Progenitor cell of endocrine pancreas (in vitro differentiated cells): ENCODE measurements around the gene ERGIC3. TPM values are rescaled to one million over a fixed set of nuclear protein-coding genes. Genes with fewer than 3 reads are reported as not detected.
A peak's percentile ranks its signal among the peaks of the same experiment; 100 is the strongest.

Experiments
- DNase-seq: peaks from one replicate; pipeline ENCODE4 v3.0.0; 2021; ENCODE audit warnings: low spot score; ENCODE audit not compliant: unreplicated experiment
- H3K27ac Mint-ChIP-seq: 2 replicates; pipeline ENCODE4 v1.8.0; 2021; ENCODE audit warnings: mild to moderate bottlenecking, moderate library complexity, mixed read lengths
- H3K27me3 Mint-ChIP-seq: 2 replicates; pipeline ENCODE4 v1.8.0; 2021; ENCODE audit warnings: mixed read lengths
- H3K36me3 Mint-ChIP-seq: 2 replicates; pipeline ENCODE4 v1.8.0; 2022; ENCODE audit warnings: mixed read lengths; ENCODE audit not compliant: insufficient read depth
- H3K4me1 Mint-ChIP-seq: 2 replicates; pipeline ENCODE4 v1.8.0; 2021; ENCODE audit warnings: low read depth, mixed read lengths
- H3K4me3 Mint-ChIP-seq: 2 replicates; pipeline ENCODE4 v1.8.0; 2021; ENCODE audit warnings: low read depth, mild to moderate bottlenecking, moderate library complexity, mixed read lengths
- H3K9me3 Mint-ChIP-seq: 2 replicates; pipeline ENCODE4 v1.8.0; 2021; ENCODE audit warnings: low read depth, mixed read lengths
- CTCF ChIP-seq: fragments of 200-600 bp; sonication (generic); IDR thresholded peaks from one replicate; pipeline ENCODE4 v1.5.0; 2021; ENCODE audit warnings: antibody characterized with exemption, mild to moderate bottlenecking; ENCODE audit not compliant: unreplicated experiment
- total RNA-seq: library from RNA; stranded (reverse); gene quantifications from 2 replicates; pipeline ENCODE4 v1.2.1, GENCODE V29; 2021

The ERGIC3 gene
- total RNA-seq, 1 donor from 2014 or later: 286 TPM

DNA sequence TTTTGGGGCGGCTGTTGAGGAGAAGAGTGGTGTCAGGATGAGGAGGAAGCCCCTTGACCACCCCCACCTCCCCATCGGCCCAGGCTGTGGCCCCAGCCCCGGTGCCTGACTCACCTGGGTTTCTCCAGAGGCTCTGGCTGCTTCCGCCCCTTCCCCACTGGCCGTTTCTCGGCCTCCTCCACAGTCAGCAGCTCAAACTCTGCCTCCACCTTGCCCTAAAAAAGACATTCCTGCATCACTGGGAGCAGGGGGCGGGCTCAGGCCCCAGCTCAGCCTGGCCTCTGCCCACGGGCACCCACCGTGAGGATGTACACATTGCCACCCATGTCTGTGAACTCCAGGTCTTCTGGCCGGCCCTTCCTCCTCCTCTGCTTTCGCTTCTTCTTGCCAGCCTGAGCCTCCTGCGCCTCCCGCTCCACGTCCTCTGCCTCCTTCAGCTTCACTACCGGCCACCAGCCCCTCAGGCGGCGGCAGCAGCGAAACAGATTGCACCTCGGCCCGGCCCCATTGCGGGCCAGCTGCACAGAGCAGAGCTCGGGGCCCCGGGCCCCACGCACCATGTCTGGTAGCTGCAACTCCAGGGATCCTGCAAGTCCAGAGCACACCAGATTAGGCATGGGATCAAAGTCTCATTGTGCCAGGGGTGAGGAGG lies 17.3 kb downstream of the ERGIC3 start:
- no peak for TF ChIP-seq CTCF
- H3K27me3 Mint-ChIP-seq: no peaks in the 10 kb centered on the region
- DNase-seq: no peak
- no peaks in the 10 kb centered on the region for H3K9me3 Mint-ChIP-seq
- no peaks in the 10 kb centered on the region for H3K4me1 Mint-ChIP-seq
- H3K27ac Mint-ChIP-seq: peak overlapping the region; percentile 44
- H3K36me3 Mint-ChIP-seq: peaks cover 11% of the 10 kb centered on the region
- no peak overlapping the region for H3K4me3 Mint-ChIP-seq

DNA sequence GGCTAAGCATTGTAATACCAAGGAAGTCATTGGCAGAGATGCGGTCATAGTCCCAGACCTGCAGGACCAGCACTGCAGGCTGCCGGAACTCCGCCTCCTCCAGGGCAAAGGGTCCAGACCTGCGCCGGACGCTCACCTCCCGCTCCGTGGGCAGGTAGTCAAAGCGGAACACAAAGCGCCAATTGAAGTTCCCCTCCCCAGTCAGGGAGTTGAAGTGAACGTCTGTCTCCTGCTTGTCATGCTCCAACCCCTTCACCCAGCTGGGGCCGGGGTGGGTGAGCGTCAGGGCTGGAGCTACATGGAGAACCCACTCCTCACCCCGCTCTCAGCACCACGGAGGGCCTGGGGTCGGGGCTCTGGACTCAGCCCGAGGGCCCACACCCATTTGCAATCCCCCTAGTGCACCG lies 18.2 kb downstream of the ERGIC3 start:
- Mint-ChIP-seq H3K27ac (peak overlapping the region; percentile 10), H3K9me3 (no peaks in the 10 kb centered on the region), H3K36me3 (peaks cover 7% of the 10 kb centered on the region), H3K27me3 (no peaks in the 10 kb centered on the region), H3K4me3 (no peak overlapping the region), H3K4me1 (no peaks in the 10 kb centered on the region)
- no peak for DNase-seq
- no peak for TF ChIP-seq CTCF

DNA sequence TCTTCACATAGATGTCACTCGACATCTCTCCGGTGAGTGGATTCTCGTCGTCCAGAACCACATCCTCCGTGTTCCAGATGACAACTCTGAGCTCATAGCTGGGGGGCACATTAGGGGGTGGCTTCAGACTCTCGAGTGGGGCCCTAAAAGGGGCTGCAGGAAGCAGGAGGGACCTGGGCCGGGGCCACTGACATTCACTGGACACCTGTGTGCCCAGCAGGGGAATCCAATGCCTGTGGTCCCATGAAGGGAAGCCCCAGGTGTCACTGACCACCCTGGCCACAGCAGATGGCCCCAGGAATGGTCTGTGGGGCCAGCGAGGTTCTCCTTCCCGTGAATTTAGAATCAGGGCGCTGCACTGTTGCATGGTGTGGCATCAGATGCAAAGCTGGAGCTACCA lies 18.7 kb downstream of the ERGIC3 start:
- no peaks in the 10 kb centered on the region for H3K27me3 Mint-ChIP-seq
- no peaks in the 10 kb centered on the region for H3K4me1 Mint-ChIP-seq
- no peak overlapping the region for H3K4me3 Mint-ChIP-seq
- H3K27ac Mint-ChIP-seq: no peak overlapping the region
- peaks cover 7% of the 10 kb centered on the region for H3K36me3 Mint-ChIP-seq
- DNase-seq: no peak
- no peak for TF ChIP-seq CTCF
- no peaks in the 10 kb centered on the region for H3K9me3 Mint-ChIP-seq

GRCh38 chr20:35561268-35561667 lies 19.4 kb downstream of the ERGIC3 start:
- Mint-ChIP-seq H3K27ac (no peak overlapping the region), H3K27me3 (no peaks in the 10 kb centered on the region), H3K4me3 (no peak overlapping the region), H3K4me1 (no peaks in the 10 kb centered on the region), H3K9me3 (no peaks in the 10 kb centered on the region), H3K36me3 (peaks cover 7% of the 10 kb centered on the region)
- no peak for DNase-seq
- TF ChIP-seq CTCF: peak; percentile 45

DNA sequence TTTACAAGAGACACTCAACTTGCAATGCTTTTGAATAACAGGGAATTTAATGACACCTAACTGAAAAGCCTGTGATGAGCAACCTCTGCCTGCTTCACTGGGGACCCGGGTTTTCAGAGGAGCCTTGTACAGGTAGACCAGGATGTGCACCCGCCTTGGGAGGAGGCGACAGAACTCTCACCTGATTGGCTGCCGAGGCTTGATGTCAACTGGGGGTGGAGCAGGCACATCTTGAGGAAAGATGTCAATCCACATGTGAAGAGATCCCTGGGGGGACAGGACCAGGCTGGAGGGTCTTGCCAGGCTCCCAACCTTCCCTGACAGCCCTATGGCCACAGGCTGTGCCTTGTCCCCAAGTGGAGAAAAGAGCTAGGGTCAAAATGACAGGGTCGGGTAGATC lies 19.8 kb downstream of the ERGIC3 start:
- Mint-ChIP-seq H3K4me1 (no peaks in the 10 kb centered on the region), H3K27me3 (no peaks in the 10 kb centered on the region), H3K27ac (no peak overlapping the region), H3K9me3 (no peaks in the 10 kb centered on the region), H3K36me3 (peaks cover 5% of the 10 kb centered on the region), H3K4me3 (no peak overlapping the region)
- DNase-seq: no peak
- TF ChIP-seq CTCF: no peak
